Right lobe of liver (tissue), 6 donors: ENCODE results near the gene ANKRD13D. TPM values are rescaled to one million over a fixed set of nuclear protein-coding genes. Genes with fewer than 3 reads are reported as not detected.

ENCODE experiments used
- ATAC-seq, 4 donors: fragments of 200-7000 bp; cut with Tn5 transposase; one replicate each; pipeline ENCODE4 v1.9.1; 2020; ENCODE audit warnings: mild to moderate bottlenecking in 4 of 4, moderate library complexity in 4 of 4
- DNase-seq, 3 donors: peaks; one replicate each; pipeline ENCODE4 v3.0.0-alpha.2; 2020
- H3K27ac ChIP-seq, 3 donors: fragments of 200-600 bp; one replicate each; pipeline ENCODE4 v1.8.0; 2022
- H3K27me3 ChIP-seq, 2 donors: fragments of 200-600 bp; one replicate each; pipeline ENCODE4 v1.8.0; 2022
- H3K36me3 ChIP-seq, 4 donors: fragments of 200-600 bp; sonication (generic) in 1 of 4; one replicate each; pipeline versions ENCODE4 v1.5.1 to v1.8.0; 2017 to 2022; ENCODE audit warnings: control low read depth in 1 of 4
- H3K4me1 ChIP-seq, 4 donors: fragments of 200-600 bp; sonication (generic) in 1 of 4; one replicate each; pipeline versions ENCODE4 v1.5.1 to v1.8.0; 2017 to 2022; ENCODE audit warnings: control low read depth in 1 of 4
- H3K4me3 ChIP-seq, 3 donors: fragments of 200-600 bp; one replicate each; pipeline ENCODE4 v1.8.0; 2022
- H3K9me3 ChIP-seq, 4 donors: fragments of 200-600 bp; sonication (generic) in 1 of 4; one replicate each; pipeline versions ENCODE4 v1.5.1 to v1.8.0; 2017 to 2022; ENCODE audit warnings: control low read depth in 1 of 4
- CTCF ChIP-seq, 4 donors: fragments of 200-600 bp in 3 of 4; fragments of 450-650 bp in 1 of 4; IDR thresholded peaks; one replicate each; pipeline versions ENCODE4 v1.5.1 to v1.8.0; 2016 to 2022; ENCODE audit warnings: antibody characterized with exemption in 4 of 4, mild to moderate bottlenecking in 2 of 4
- POLR2A ChIP-seq: fragments of 450-650 bp; IDR thresholded peaks from one replicate; pipeline ENCODE4 v1.6.1; 2017; ENCODE audit warnings: antibody characterized with exemption, mild to moderate bottlenecking
- WGBS: methylation state at CpG from one replicate; pipeline ENCODE4 v1.1.6; 2018; ENCODE audit warnings: low coverage, low lambda C conversion rate; ENCODE audit not compliant: insufficient coverage; ENCODE audit errors: missing lambda C conversion rate; 5-methylcytosine and 5-hydroxymethylcytosine counted together
- intact Hi-C, 2 donors: fragments of 100-400 bp; cut with DNase I; formaldehyde crosslinking; loops; one replicate each; pipeline versions ENCODE4 v1.11.2 to v1.14.1; 2022
- total RNA-seq, 6 experiments: library from RNA; depleted of rRNA in 2 of 6; stranded (reverse); fragments of >200 nt in 2 of 6; fragmentation: NEBNext Ultra II Directional in 3 of 6; extraction: Animal tissue kit (Norgen Biotek cat#: 25700) in 3 of 6; gene quantifications; one replicate each; pipeline versions ENCODE4 v1.1.0 to v1.2.4, GENCODE V29; 2016 to 2023
- donor health status: DM: no; HTN: yes; CAD: no.
- donor health status: DM: no; HTN: no; CAD: no.
- donor health status: DM: no; HTN: no; CAD: no.
- donor health status: DM: no; HTN: yes; CAD: no.
- donor health status: DM: no; HTN: yes; CAD: no.

ANKRD13D gene
- total RNA-seq, 6 experiments from 2014 or later, result 7.7 to 14.1 (median 10.4) TPM

GRCh38 chr11:67278939-67279588 is 10.0 kb upstream of the ANKRD13D start:
- 55% methylated on average over 4 of the region's 14 CpGs for WGBS
- DNase-seq, result peak; percentile 23 to 50 (median 48)
- intact Hi-C loops, result loop anchor here in 1 of 2 donors (10.0 kb wide), 1 partner anchor 106 kb away; no protein-coding TSS in a partner anchor

GRCh38 chr11:67279589-67280340 is 9.3 kb upstream of the ANKRD13D start:
- TF ChIP-seq CTCF (IDR thresholded peaks at IDR 0.05) (no peak), POLR2A (no peak)
- H3K27me3 ChIP-seq, result no peaks in the 10 kb centered on the region
- peak overlapping the region in 2 of 3 donors; percentile 62 to 81 for H3K27ac ChIP-seq
- no peak for ATAC-seq
- H3K9me3 ChIP-seq, result no peaks in the 10 kb centered on the region
- intact Hi-C loops, result loop anchor here in 1 of 2 donors (10.0 kb wide), 1 partner anchor 105 kb away; no protein-coding TSS in a partner anchor
- 72% methylated on average over 2 of the region's 17 CpGs for WGBS
- H3K4me1 ChIP-seq, result peaks cover 0 to 23% (median 0%) of the 10 kb centered on the region in 4 donors
- H3K4me3 ChIP-seq, result no peak overlapping the region
- DNase-seq, result peak; percentile 21 to 50 (median 48)
- H3K36me3 ChIP-seq, result peaks cover 0 to 60% (median 25%) of the 10 kb centered on the region in 4 donors

More at GRCh38 chr11:67278939-67279588, 10.0 kb upstream of the ANKRD13D start:
- H3K4me1 ChIP-seq, result peaks cover 0 to 23% (median 0%) of the 10 kb centered on the region in 4 donors
- peaks cover 0 to 53% (median 21%) of the 10 kb centered on the region in 4 donors for H3K36me3 ChIP-seq
- no peaks in the 10 kb centered on the region for H3K9me3 ChIP-seq
- peak overlapping the region in 2 of 3 donors; percentile 62 to 81 for H3K27ac ChIP-seq
- no peak for ATAC-seq
- no peak overlapping the region for H3K4me3 ChIP-seq
- TF ChIP-seq CTCF (IDR thresholded peaks at IDR 0.05), result no peak
- no peak for TF ChIP-seq POLR2A
- no peaks in the 10 kb centered on the region for H3K27me3 ChIP-seq

- no peaks in the 10 kb centered on the region for H3K9me3 ChIP-seq
- intact Hi-C loops, result no loop called here
- H3K4me3 ChIP-seq, result no peak overlapping the region
- H3K27ac ChIP-seq, result peak overlapping the region in 1 of 3 donors; percentile 81
- no peaks in the 10 kb centered on the region for H3K27me3 ChIP-seq
- H3K36me3 ChIP-seq, result peaks cover 0 to 66% (median 30%) of the 10 kb centered on the region in 4 donors
- DNase-seq (peak; percentile 20 to 43 (median 40)), ATAC-seq (no peak)
- H3K4me1 ChIP-seq, result peaks cover 0 to 23% (median 0%) of the 10 kb centered on the region in 4 donors
- WGBS, result 50% methylated on average over 8 of the region's 13 CpGs
- TF ChIP-seq POLR2A, result no peak
- no peak for TF ChIP-seq CTCF (IDR thresholded peaks at IDR 0.05)
These were observed 8.7 kb upstream of the ANKRD13D start for GRCh38 chr11:67280341-67280787.

GRCh38 chr11:67280788-67281551 is 8.1 kb upstream of the ANKRD13D start:
- peak; percentile 18 to 53 (median 48) for DNase-seq
- Histone ChIP-seq H3K4me1 (peaks cover 0 to 17% (median 0%) of the 10 kb centered on the region in 4 donors), H3K27ac (peak overlapping the region in 1 of 3 donors; percentile 38), H3K27me3 (no peaks in the 10 kb centered on the region), H3K9me3 (no peaks in the 10 kb centered on the region), H3K36me3 (peaks cover 4 to 69% (median 32%) of the 10 kb centered on the region in 4 donors), H3K4me3 (no peak overlapping the region)
- TF ChIP-seq CTCF (IDR thresholded peaks at IDR 0.05) (no peak), POLR2A (no peak)
- 80% methylated on average over 2 of the region's 31 CpGs for WGBS
- intact Hi-C loops, result no loop called here
- no peak for ATAC-seq
